HepG2 (cell line): ENCODE data around the gene FXN. TPM values are rescaled to one million over a fixed set of nuclear protein-coding genes. Genes with fewer than 3 reads are reported as not detected.
"Not testable (repeated sequence)": the region's sequence is repeated elsewhere in the genome, so short reads cannot be mapped to it uniquely, and the experiment has no call there.

ENCODE experiments used
- ATAC-seq: fragments of 200-7000 bp; cut with Tn5 transposase; 3 replicates; pipeline ENCODE4 v1.9.1; 2020; ENCODE audit warnings: mild to moderate bottlenecking, moderate library complexity
- BruUV-seq: library from RNA; stranded (reverse); fragments of 400-500 nt; replicated peaks from 2 replicates; lab custom pipeline; 2021; lab: Mats Ljungman, UMichigan
- CTCF ChIA-PET: fragments of 300-600 bp; formaldehyde crosslinking; extraction: SDS; loops from one replicate; lab custom pipeline; 2021; ENCODE audit warnings: low total read pairs, inconsistent platforms, low intra/inter-chr PET ratio; lab: Yijun Ruan, JAX
- POLR2A ChIA-PET: fragments of 350-600 bp; sonication (Branson Sonifier 250); formaldehyde crosslinking; loops from one replicate; lab custom pipeline; 2020; ENCODE audit warnings: antibody characterized with exemption, inconsistent platforms; lab: Yijun Ruan, JAX
- DNase-seq: peaks from one replicate; pipeline ENCODE4 v3.0.0-alpha.2; 2015; ENCODE audit warnings: low spot score
- FAIRE-seq: peaks from 3 replicates; lab custom pipeline; 2011; peaks lifted over from hg19 to GRCh38; lab: Jason Lieb, UNC
- H2AFZ ChIP-seq: one replicate; pipeline ENCODE4 v1.6.1; 2011; ENCODE audit warnings: low read length, inconsistent platforms
- H3K27ac ChIP-seq: fragments of 300-600 bp; 3 replicates; pipeline ENCODE4 v1.8.0; 2011; ENCODE audit warnings: mixed run types, mild to moderate bottlenecking, mixed read lengths, low read length, inconsistent platforms; ENCODE audit not compliant: insufficient read depth; ENCODE audit errors: extremely low read length
- H3K27me3 ChIP-seq, 2 experiments: fragments of 200-600 bp in 1 of 2; 2 replicates in 1 of 2; 3 replicates in 1 of 2; pipeline versions ENCODE4 v1.6.0 to v1.8.0; 2011; ENCODE audit warnings: low read length in 2 of 2, mild to moderate bottlenecking in 2 of 2, moderate library complexity in 2 of 2, inconsistent platforms in 1 of 2; ENCODE audit not compliant: insufficient read depth in 2 of 2, control insufficient read depth in 1 of 2
- H3K36me3 ChIP-seq, 2 experiments: fragments of 200-600 bp in 1 of 2; replicated peaks in 1 of 2; 2 replicates in 1 of 2; 3 replicates in 1 of 2; pipeline versions ENCODE4 v1.5.1 to v1.8.0; 2011; ENCODE audit warnings: low read length in 2 of 2, inconsistent platforms in 1 of 2; ENCODE audit not compliant: insufficient read depth in 2 of 2, control insufficient read depth in 1 of 2
- H3K4me1 ChIP-seq: 2 replicates; pipeline ENCODE4 v1.5.1; 2012; ENCODE audit warnings: low read length, inconsistent platforms; ENCODE audit not compliant: insufficient read depth
- H3K4me2 ChIP-seq: 2 replicates; pipeline ENCODE4 v1.6.0; 2011; ENCODE audit warnings: low read depth, low read length, inconsistent platforms
- H3K4me3 ChIP-seq, 3 experiments: fragments of 200-600 bp in 1 of 3; sonication (generic), shearing (Covaris generic) in 1 of 3; replicated peaks in 1 of 3; 2 replicates each; pipeline ENCODE4 v1.5.1; 2011 to 2016; ENCODE audit warnings: low read length in 3 of 3, inconsistent platforms in 2 of 3, low read depth in 2 of 3, mild to moderate bottlenecking in 2 of 3, control low read depth in 1 of 3, mixed read lengths in 1 of 3; ENCODE audit not compliant: insufficient read depth in 1 of 3
- H3K79me2 ChIP-seq: one replicate; pipeline ENCODE4 v1.6.1; 2011; ENCODE audit warnings: low read length, inconsistent platforms; ENCODE audit not compliant: insufficient read depth
- H3K9ac ChIP-seq: 2 replicates; pipeline ENCODE4 v1.6.0; 2011; ENCODE audit warnings: mild to moderate bottlenecking, low read depth, low read length, inconsistent platforms; ENCODE audit not compliant: insufficient read depth
- H3K9me3 ChIP-seq: 2 replicates; pipeline ENCODE4 v1.5.1; 2012; ENCODE audit warnings: mild to moderate bottlenecking, low read length
- H4K20me1 ChIP-seq: 2 replicates; pipeline ENCODE4 v1.6.0; 2011; ENCODE audit warnings: inconsistent platforms, mild to moderate bottlenecking, low read length, moderate library complexity; ENCODE audit not compliant: insufficient read depth
- ADNP ChIP-seq: sonication (generic); formaldehyde crosslinking; IDR thresholded peaks from 2 replicates; pipeline ENCODE4 v1.4.0; 2020; ENCODE audit warnings: missing genetic modification reagents
- TBX3 ChIP-seq: fragments of 450-650 bp; IDR thresholded peaks from 2 replicates; pipeline ENCODE4 v1.6.1; 2017; ENCODE audit warnings: antibody characterized with exemption, mild to moderate bottlenecking, inconsistent platforms, borderline replicate concordance
- WGBS: methylation state at CpG from one replicate; pipeline ENCODE4 v1.1.6; 2017; ENCODE audit warnings: low lambda C conversion rate; 5-methylcytosine and 5-hydroxymethylcytosine counted together
- in situ Hi-C: cut with HindIII; loops from 2 replicates; pipeline ENCODE4 v1.10.0; 2017; ENCODE audit warnings: low pct_unique_long_range_greater_than_20kb; ENCODE audit not compliant: extremely low pct_ligation_motif_present
- intact Hi-C: fragments of 100-400 bp; cut with micrococcal nuclease; formaldehyde crosslinking; loops from one replicate; pipeline ENCODE4 v1.10.0; 2022; ENCODE audit not compliant: unreplicated experiment
- polyA plus RNA-seq, 8 experiments: library from polyadenylated mRNA; depleted of rRNA in 3 of 8; stranded (reverse) in 7 of 8; unstranded in 1 of 8; fragments of >200 nt; fragmentation: Illumina TruSeq in 4 of 8; extraction: Trizol in 4 of 8; gene quantifications; 2 replicates each; pipeline versions ENCODE4 v1.2.1 to v1.2.3, GENCODE V29; 2011 to 2016; ENCODE audit warnings: low read depth in 4 of 8, missing spikeins in 1 of 8, mixed read lengths in 1 of 8; ENCODE audit not compliant: insufficient read depth in 1 of 8
- total RNA-seq, 5 experiments: library from RNA; depleted of rRNA; stranded (reverse); fragments of >200 nt; fragmentation: Illumina TruSeq; extraction: Trizol; gene quantifications; 2 replicates each; pipeline ENCODE4 v1.2.3, GENCODE V29; 2016; ENCODE audit warnings: low read depth in 1 of 5
- TF ChIP-seq, protein P1 (sequence below): sonication (generic); formaldehyde crosslinking; conservative IDR thresholded peaks from 2 replicates; pipeline ENCODE4 v1.4.0; 2020; ENCODE audit warnings: missing genetic modification reagents

Gene FXN
- total and polyA plus RNA-seq, 2 of the 13 experiments (the other 11 are each of a cell fraction or from before 2014, with no cell fraction given), result 24.1 to 26.0 TPM

DNA sequence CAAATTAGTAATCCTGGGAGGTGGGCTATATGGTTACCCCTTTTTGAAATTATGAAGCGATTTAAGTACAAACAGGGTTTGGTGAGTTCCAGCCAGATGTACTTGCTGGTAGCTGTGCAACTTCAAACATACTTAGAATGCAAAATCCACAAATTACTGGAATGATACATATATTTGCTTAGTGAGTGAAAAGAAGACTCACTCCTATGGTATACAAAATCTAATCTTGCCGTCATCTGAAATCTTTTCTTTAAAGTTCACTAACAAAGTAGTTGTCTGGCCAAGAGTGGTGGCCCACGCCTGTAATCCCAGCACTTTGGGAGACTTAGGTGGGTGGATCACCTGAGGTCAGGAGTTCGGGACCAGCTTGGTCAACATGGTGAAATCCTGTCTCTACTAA, 73.6 kb downstream of the FXN start:
- Histone ChIP-seq H3K27me3 (no peaks in the 10 kb centered on the region), H3K4me2 (no peak overlapping the region), H3K4me1 (peaks cover 54% of the 10 kb centered on the region), H3K79me2 (no peaks in the 10 kb centered on the region)
- BruUV-seq, result no TSS peak
- FAIRE-seq (no peak), DNase-seq (no peak)
- WGBS, result 83% methylated on average over 4 of the region's 4 CpGs
- intact Hi-C loops, result no loop called here
- no peak for TF ChIP-seq TBX3
- TF ChIP-seq ADNP, result no peak
- TF ChIP-seq, all 625 proteins: peak for 0
- no peak overlapping the region for H3K27ac ChIP-seq
- ChIA-PET CTCF (no interaction called here), POLR2A (no interaction called here)
- no peaks in the 10 kb centered on the region for H3K36me3 ChIP-seq
- in situ Hi-C loops, result no loop called here
- H3K9me3 ChIP-seq, result no peaks in the 10 kb centered on the region
- H3K9ac ChIP-seq, result no peak overlapping the region
- no peak overlapping the region for H3K4me3 ChIP-seq
- no peak for ATAC-seq
- no peak overlapping the region for H2AFZ ChIP-seq
- no peaks in the 10 kb centered on the region for H4K20me1 ChIP-seq

DNA sequence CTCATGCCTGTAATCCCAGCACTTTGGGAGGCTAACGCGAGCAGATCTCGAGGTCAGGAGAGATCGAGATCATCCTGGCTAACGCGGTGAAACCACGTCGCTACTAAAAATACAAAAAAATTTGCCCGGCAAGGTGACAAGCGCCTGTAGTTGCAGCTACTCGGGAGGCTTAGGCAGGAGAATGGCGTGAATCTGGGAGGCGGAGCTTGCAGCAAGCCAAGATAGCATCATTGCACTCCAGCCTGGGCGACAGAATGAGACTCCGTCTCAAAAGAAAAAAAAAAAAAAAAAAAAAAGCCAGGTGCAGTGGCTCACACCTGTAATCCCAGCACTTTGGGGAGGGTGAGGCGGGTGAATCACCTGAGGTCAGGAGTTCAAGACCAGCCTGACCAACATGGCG, 77.1 kb downstream of the FXN start:
- H3K4me2 ChIP-seq, ATAC-seq, FAIRE-seq, in situ Hi-C loops, DNase-seq, CTCF ChIA-PET, H4K20me1 ChIP-seq, H3K36me3 ChIP-seq, POLR2A ChIA-PET, H3K27ac ChIP-seq, H3K9me3 ChIP-seq, H3K79me2 ChIP-seq, BruUV-seq, H2AFZ ChIP-seq, H3K9ac ChIP-seq, H3K4me3 ChIP-seq, intact Hi-C loops, H3K27me3 ChIP-seq: not testable (repeated sequence)
- peaks cover 20% of the 10 kb centered on the region for H3K4me1 ChIP-seq
- WGBS, result 98% methylated on average over 17 of the region's 17 CpGs

DNA sequence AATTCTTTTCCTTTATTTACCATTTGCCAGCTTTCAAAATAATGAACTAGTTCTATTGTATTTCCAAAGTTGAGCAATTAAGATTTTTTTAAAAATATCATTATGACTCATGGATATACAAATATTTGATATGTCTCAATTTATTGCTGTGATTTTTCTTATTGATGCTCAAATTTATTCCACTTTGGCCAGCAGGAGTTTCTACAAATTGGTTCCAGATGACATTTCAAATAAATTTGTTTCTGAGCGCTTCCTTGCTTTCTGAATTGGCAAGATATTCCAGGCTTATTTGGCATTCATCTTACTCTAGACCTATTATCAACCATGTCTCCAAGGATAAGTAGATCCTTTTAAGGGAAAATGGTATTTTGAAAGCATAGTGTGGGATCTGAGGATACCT, 80.1 kb downstream of the FXN start:
- H3K27ac ChIP-seq, result no peak overlapping the region
- no peaks in the 10 kb centered on the region for H3K9me3 ChIP-seq
- H3K27me3 ChIP-seq, result no peaks in the 10 kb centered on the region
- no peak overlapping the region for H2AFZ ChIP-seq
- H3K9ac ChIP-seq, result no peak overlapping the region
- TF ChIP-seq, protein P1, sequence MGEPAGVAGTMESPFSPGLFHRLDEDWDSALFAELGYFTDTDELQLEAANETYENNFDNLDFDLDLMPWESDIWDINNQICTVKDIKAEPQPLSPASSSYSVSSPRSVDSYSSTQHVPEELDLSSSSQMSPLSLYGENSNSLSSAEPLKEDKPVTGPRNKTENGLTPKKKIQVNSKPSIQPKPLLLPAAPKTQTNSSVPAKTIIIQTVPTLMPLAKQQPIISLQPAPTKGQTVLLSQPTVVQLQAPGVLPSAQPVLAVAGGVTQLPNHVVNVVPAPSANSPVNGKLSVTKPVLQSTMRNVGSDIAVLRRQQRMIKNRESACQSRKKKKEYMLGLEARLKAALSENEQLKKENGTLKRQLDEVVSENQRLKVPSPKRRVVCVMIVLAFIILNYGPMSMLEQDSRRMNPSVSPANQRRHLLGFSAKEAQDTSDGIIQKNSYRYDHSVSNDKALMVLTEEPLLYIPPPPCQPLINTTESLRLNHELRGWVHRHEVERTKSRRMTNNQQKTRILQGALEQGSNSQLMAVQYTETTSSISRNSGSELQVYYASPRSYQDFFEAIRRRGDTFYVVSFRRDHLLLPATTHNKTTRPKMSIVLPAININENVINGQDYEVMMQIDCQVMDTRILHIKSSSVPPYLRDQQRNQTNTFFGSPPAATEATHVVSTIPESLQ, result no peak
- H3K79me2 ChIP-seq, result no peaks in the 10 kb centered on the region
- H3K4me1 ChIP-seq, result peaks cover 20% of the 10 kb centered on the region
- intact Hi-C loops (no loop called here), in situ Hi-C loops (no loop called here)
- ChIA-PET POLR2A (no interaction called here), CTCF (no interaction called here)
- ATAC-seq (no peak), DNase-seq (no peak), FAIRE-seq (no peak)
- BruUV-seq, result no TSS peak
- H3K4me2 ChIP-seq, result no peak overlapping the region
- no peaks in the 10 kb centered on the region for H4K20me1 ChIP-seq
- no peak overlapping the region for H3K4me3 ChIP-seq
- WGBS, result 97% methylated on average over 1 of the region's 1 CpG
- H3K36me3 ChIP-seq, result no peaks in the 10 kb centered on the region
